Hindlimb muscle (tissue), 1 donor: ENCODE measurements around the gene MUC2. TPM values are rescaled to one million over a fixed set of nuclear protein-coding genes. Genes with fewer than 3 reads are reported as not detected.

Source experiments
- DNase-seq: peaks from one replicate; pipeline ENCODE4 v3.0.0-alpha.2; 2013
- polyA plus RNA-seq: library from polyadenylated mRNA; unstranded; fragments of 120-200 nt; gene quantifications from one replicate; pipeline ENCODE4 v1.2.1, GENCODE V29; 2013; ENCODE audit not compliant: insufficient read length

The MUC2 gene
- polyA plus RNA-seq, 1 donor, result 0.05 TPM

GRCh38 chr11:1072821-1073231 is 1.8 kb upstream of the MUC2 start:
- no peak for DNase-seq

GRCh38 chr11:1073261-1073724 is 1.4 kb upstream of the MUC2 start:
- peak; percentile 46 for DNase-seq

- DNase-seq, result no peak
Measured at GRCh38 chr11:1073851-1074243, 827 bp upstream of the MUC2 start.

GRCh38 chr11:1075341-1075911 is 752 bp downstream of the MUC2 start:
- DNase-seq, result no peak

GRCh38 chr11:1076061-1076665 is 1.5 kb downstream of the MUC2 start:
- DNase-seq, result no peak

- DNase-seq, result no peak
Measured at GRCh38 chr11:1077033-1077416, 2.4 kb downstream of the MUC2 start.

GRCh38 chr11:1077417-1078119 is 2.9 kb downstream of the MUC2 start:
- DNase-seq, result no peak

GRCh38 chr11:1078191-1078601 is 3.5 kb downstream of the MUC2 start:
- no peak for DNase-seq

GRCh38 chr11:1081601-1082311 is 7.1 kb downstream of the MUC2 start:
- no peak for DNase-seq

GRCh38 chr11:1082346-1082727 is 7.7 kb downstream of the MUC2 start:
- DNase-seq, result no peak

GRCh38 chr11:1082728-1083620 is 8.3 kb downstream of the MUC2 start:
- DNase-seq, result no peak

- no peak for DNase-seq
Measured at GRCh38 chr11:1083621-1084551, 9.2 kb downstream of the MUC2 start.

GRCh38 chr11:1084561-1085439 is 10.1 kb downstream of the MUC2 start:
- no peak for DNase-seq

GRCh38 chr11:1085440-1086170 is 10.9 kb downstream of the MUC2 start:
- no peak for DNase-seq

- no peak for DNase-seq
Measured at GRCh38 chr11:1086171-1087102, 11.8 kb downstream of the MUC2 start.

GRCh38 chr11:1087279-1087960 is 12.7 kb downstream of the MUC2 start:
- no peak for DNase-seq
